ENCODE results near the gene IFIT5.

The IFIT5 gene

DNA sequence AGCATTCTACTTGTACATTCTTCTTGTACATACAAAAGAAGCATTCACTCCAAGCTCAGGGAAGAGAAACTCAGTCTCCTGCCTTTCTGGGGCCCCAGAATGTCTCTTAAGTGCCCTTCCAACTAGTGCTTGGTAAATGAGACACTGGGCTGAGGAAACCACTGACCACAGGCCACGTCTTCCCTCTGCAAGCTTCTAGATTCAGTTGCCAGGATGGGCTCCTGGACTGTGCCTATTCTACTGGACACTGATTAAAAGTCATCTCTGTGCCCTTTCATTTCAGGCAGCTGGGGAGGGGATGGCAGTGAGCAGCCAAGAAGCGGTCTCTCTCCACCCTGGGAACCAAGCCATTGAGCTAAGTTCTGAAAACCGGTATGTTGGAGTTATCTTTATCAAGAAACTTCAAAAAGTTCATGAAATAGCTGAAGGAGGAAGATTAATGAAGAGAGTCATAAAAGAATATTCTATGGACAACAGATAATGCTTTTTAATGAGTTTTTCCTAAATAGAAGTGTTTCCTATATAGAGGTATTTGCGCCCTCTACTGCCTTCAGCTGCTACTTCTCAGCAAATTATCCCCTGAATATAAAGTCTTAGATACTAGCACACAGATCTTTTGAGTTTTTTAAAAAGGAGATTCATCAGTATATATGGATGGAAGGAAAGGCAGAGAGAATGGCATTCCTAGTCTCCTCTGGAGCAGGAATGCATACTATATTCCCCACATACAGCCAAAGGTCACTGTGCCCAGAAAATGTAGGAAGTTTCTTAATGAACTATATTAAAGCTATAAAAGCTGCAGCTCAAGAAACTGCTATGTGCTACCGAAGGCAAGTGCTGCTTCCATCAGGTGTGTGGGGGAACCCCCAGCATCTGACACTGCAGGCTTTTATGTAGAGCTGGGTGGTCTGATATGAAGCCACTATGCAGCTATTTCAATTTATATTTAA lies 44.9 kb upstream of the IFIT5 start:
- Histone ChIP-seq H3F3A (ENCODE audit: insufficient read depth, low read length) (no peaks in the 10 kb centered on the region), H3K4me2 (ENCODE audit: low read length) (no peak overlapping the region), H3K27me3 (ENCODE audit: insufficient read depth, low read length) (no peaks in the 10 kb centered on the region), H3K4me1 (ENCODE audit: insufficient read depth, low read length, severe bottlenecking) (no peaks in the 10 kb centered on the region), H3K36me3 (ENCODE audit: insufficient read depth, low read length) (no peaks in the 10 kb centered on the region), H4K20me1 (ENCODE audit: insufficient read depth, low read length) (no peaks in the 10 kb centered on the region), H2AFZ (ENCODE audit: low read length) (no peak overlapping the region), H3K27ac (ENCODE audit: low read depth, low read length, poor library complexity, severe bottlenecking) (no peak overlapping the region), H3K9me3 (ENCODE audit: low read length) (no peaks in the 10 kb centered on the region), H3K4me3 (ENCODE audit: low read depth, low read length, poor library complexity, severe bottlenecking) (no peak overlapping the region), H3K9me2 (ENCODE audit: low read depth, low read length) (no peaks in the 10 kb centered on the region), H3K79me2 (ENCODE audit: insufficient read depth, low read length) (no peaks in the 10 kb centered on the region), H3K9ac (ENCODE audit: low read length) (no peak overlapping the region)
- no peak for TF ChIP-seq EZH2 (IDR thresholded peaks at IDR 0.05; ENCODE audit: borderline replicate concordance, low read length)
- TF ChIP-seq CTCF (IDR thresholded peaks at IDR 0.05; ENCODE audit: low read length), result peak; percentile 46; the same call in 1 of the 2 replicates

DNA sequence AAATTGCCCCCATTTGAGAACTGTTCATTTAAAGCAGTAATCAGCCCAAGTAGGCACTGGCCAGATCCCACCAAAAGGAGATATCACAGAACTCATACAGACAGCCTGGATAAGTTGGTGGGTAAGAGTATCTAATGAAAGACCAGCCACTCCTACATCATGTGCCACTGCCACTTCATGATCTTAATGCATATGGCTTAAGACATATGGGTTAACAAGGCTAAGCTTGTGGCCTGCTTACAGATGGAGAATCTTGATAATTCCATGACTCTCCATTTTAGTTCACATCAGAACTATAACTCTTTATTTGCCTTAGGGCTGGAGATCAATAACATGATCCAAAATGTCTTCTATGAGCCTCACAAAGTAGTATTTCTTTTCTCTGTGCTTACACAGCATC lies 43.3 kb upstream of the IFIT5 start:
- Histone ChIP-seq H4K20me1 (ENCODE audit: insufficient read depth, low read length) (no peaks in the 10 kb centered on the region), H3F3A (ENCODE audit: insufficient read depth, low read length) (no peaks in the 10 kb centered on the region), H3K79me2 (ENCODE audit: insufficient read depth, low read length) (no peaks in the 10 kb centered on the region), H2AFZ (ENCODE audit: low read length) (no peak overlapping the region), H3K4me2 (ENCODE audit: low read length) (no peak overlapping the region), H3K36me3 (ENCODE audit: insufficient read depth, low read length) (no peaks in the 10 kb centered on the region), H3K9me2 (ENCODE audit: low read depth, low read length) (no peaks in the 10 kb centered on the region), H3K9me3 (ENCODE audit: low read length) (no peaks in the 10 kb centered on the region), H3K4me1 (ENCODE audit: insufficient read depth, low read length, severe bottlenecking) (no peaks in the 10 kb centered on the region), H3K9ac (ENCODE audit: low read length) (no peak overlapping the region), H3K27me3 (ENCODE audit: insufficient read depth, low read length) (no peaks in the 10 kb centered on the region), H3K4me3 (ENCODE audit: low read depth, low read length, poor library complexity, severe bottlenecking) (no peak overlapping the region), H3K27ac (ENCODE audit: low read depth, low read length, poor library complexity, severe bottlenecking) (no peak overlapping the region)
- no peak for TF ChIP-seq EZH2 (IDR thresholded peaks at IDR 0.05; ENCODE audit: borderline replicate concordance, low read length)
- TF ChIP-seq CTCF (IDR thresholded peaks at IDR 0.05; ENCODE audit: low read length), result no peak

- Histone ChIP-seq H2AFZ (ENCODE audit: low read length) (no peak overlapping the region), H3K79me2 (ENCODE audit: insufficient read depth, low read length) (no peaks in the 10 kb centered on the region), H4K20me1 (ENCODE audit: insufficient read depth, low read length) (no peaks in the 10 kb centered on the region), H3K4me2 (ENCODE audit: low read length) (no peak overlapping the region), H3K9me3 (ENCODE audit: low read length) (no peaks in the 10 kb centered on the region), H3K27me3 (ENCODE audit: insufficient read depth, low read length) (no peaks in the 10 kb centered on the region), H3K4me1 (ENCODE audit: insufficient read depth, low read length, severe bottlenecking) (no peaks in the 10 kb centered on the region), H3K4me3 (ENCODE audit: low read depth, low read length, poor library complexity, severe bottlenecking) (no peak overlapping the region), H3K9me2 (ENCODE audit: low read depth, low read length) (no peaks in the 10 kb centered on the region), H3F3A (ENCODE audit: insufficient read depth, low read length) (no peaks in the 10 kb centered on the region), H3K36me3 (ENCODE audit: insufficient read depth, low read length) (no peaks in the 10 kb centered on the region), H3K9ac (ENCODE audit: low read length) (no peak overlapping the region), H3K27ac (ENCODE audit: low read depth, low read length, poor library complexity, severe bottlenecking) (no peak overlapping the region)
- TF ChIP-seq CTCF (IDR thresholded peaks at IDR 0.05; ENCODE audit: low read length) (no peak), EZH2 (IDR thresholded peaks at IDR 0.05; ENCODE audit: borderline replicate concordance, low read length) (no peak)
Measured at GRCh38 chr10:89371987-89372386, 42.4 kb upstream of the IFIT5 start.
